Heart right ventricle (tissue), 16 donors: Measurements from ENCODE around the gene REEP1. TPM values are rescaled to one million over a fixed set of nuclear protein-coding genes. Genes with fewer than 3 reads are reported as not detected.

Experiments
- ATAC-seq, 8 donors: fragments of 200-7000 bp; cut with Tn5 transposase; one replicate each; pipeline ENCODE4 v1.9.1; 2020; ENCODE audit warnings: mild to moderate bottlenecking in 8 of 8, moderate library complexity in 8 of 8, moderate number of reproducible peaks in 1 of 8
- DNase-seq, 2 donors: peaks; one replicate each; pipeline ENCODE4 v3.0.0-alpha.2; 2020
- H3K27ac ChIP-seq, 10 donors: fragments of 200-600 bp; sonication (generic) in 2 of 10; one replicate each; pipeline versions ENCODE4 v1.5.0 to v1.8.0; 2020 to 2022; ENCODE audit warnings: mild to moderate bottlenecking in 3 of 10
- H3K27me3 ChIP-seq, 7 donors: fragments of 200-600 bp; one replicate each; pipeline ENCODE4 v1.8.0; 2021 to 2022; ENCODE audit warnings: mild to moderate bottlenecking in 2 of 7
- H3K36me3 ChIP-seq, 9 donors: fragments of 200-600 bp; sonication (generic) in 1 of 9; one replicate each; pipeline versions ENCODE4 v1.5.0 to v1.8.0; 2020 to 2022; ENCODE audit warnings: mild to moderate bottlenecking in 2 of 9
- H3K4me1 ChIP-seq, 9 donors: fragments of 200-600 bp; sonication (generic) in 1 of 9; one replicate each; pipeline versions ENCODE4 v1.5.0 to v1.8.0; 2020 to 2022; ENCODE audit warnings: mild to moderate bottlenecking in 4 of 9
- H3K4me3 ChIP-seq, 10 donors: fragments of 200-600 bp; sonication (generic) in 2 of 10; one replicate each; pipeline versions ENCODE4 v1.5.0 to v1.8.0; 2020 to 2022; ENCODE audit warnings: mild to moderate bottlenecking in 7 of 10, moderate library complexity in 2 of 10
- H3K9me3 ChIP-seq, 11 donors: fragments of 200-600 bp in 10 of 11; sonication (generic) in 2 of 11; one replicate each; pipeline versions ENCODE4 v1.5.0 to v1.8.0; 2013 to 2022; ENCODE audit warnings: mild to moderate bottlenecking in 2 of 11, control low read depth in 1 of 11, moderate library complexity in 1 of 11
- WGBS, 2 donors: extraction: QIAGEN DNeasy Blood & Tissue Kit; methylation state at CpG; one replicate each; pipeline ENCODE4 v1.1.7; 2013; ENCODE audit warnings: inconsistent platforms in 1 of 2; 5-methylcytosine and 5-hydroxymethylcytosine counted together
- intact Hi-C, 10 donors: fragments of 100-400 bp; cut with DNase I; formaldehyde crosslinking; loops; one replicate each; pipeline versions ENCODE4 v1.11.1 to v1.14.2; 2022
- polyA plus RNA-seq, 2 donors: library from polyadenylated mRNA; stranded (reverse); fragments of 200-250 nt; gene quantifications; one replicate each; pipeline ENCODE4 v1.2.3, GENCODE V29; 2013
- total RNA-seq, 10 donors: library from RNA; stranded (reverse); fragmentation: NEBNext Ultra II Directional in 3 of 10; extraction: Animal tissue kit (Norgen Biotek cat#: 25700) in 3 of 10; gene quantifications; one replicate each; pipeline versions ENCODE4 v1.2.1 to v1.2.4, GENCODE V29; 2021 to 2023
- TF ChIP-seq, protein P1 (sequence below), 9 donors: fragments of 200-600 bp; sonication (generic) in 2 of 9; IDR thresholded peaks; one replicate each; pipeline versions ENCODE4 v1.5.0 to v1.8.0; 2021 to 2022; ENCODE audit warnings: antibody characterized with exemption in 9 of 9, mild to moderate bottlenecking in 5 of 9, moderate library complexity in 1 of 9
- donor health status: Arrhythmogenic right ventricular cardiomyopathy.
- donor health status: ischemic (EF 13 %, LVEDD 7.1; RV severe dilation, severe dysfunction).
- donor health status: healthy with polysubstance abuse.
- donor health status: DM: no; HTN: yes; CAD: no.
- donor health status: DM: no; HTN: no; CAD: no.
- donor health status: ischemic (EF 25% LVEDD 6.9; RV normal size, moderate dysfunction).
- donor health status: ischemic (EF 25% LVEDD 5.7; RV mildly dilated, moderate dysfunction).
- donor health status: healthy.
- donor health status: DM: yes; HTN: yes; CAD: no.
- donor health status: Ischemic cardiomyopathy.
- donor health status: ischemic (EF 35%, LVEDD 5.7; RV mildly dilated, moderate dysfunction).
- donor health status: nonischemic (EF 11% LVEDD 7.7; RV severe dilation, severe dysfunction).
- donor health status: DM: yes; HTN: yes; CAD: no.
- donor health status: PGD.
- donor health status: ischemic (EF 29% LVEDD 5.4; RV normal size, mild dysfunction).
- donor health status: nonischemic (EF 23%, LVEDD 6.1; RV moderate dilation, normal function).

REEP1 gene
- total and polyA plus RNA-seq, 12 donors: 15.2 to 30.5 (median 25.6) TPM

DNA sequence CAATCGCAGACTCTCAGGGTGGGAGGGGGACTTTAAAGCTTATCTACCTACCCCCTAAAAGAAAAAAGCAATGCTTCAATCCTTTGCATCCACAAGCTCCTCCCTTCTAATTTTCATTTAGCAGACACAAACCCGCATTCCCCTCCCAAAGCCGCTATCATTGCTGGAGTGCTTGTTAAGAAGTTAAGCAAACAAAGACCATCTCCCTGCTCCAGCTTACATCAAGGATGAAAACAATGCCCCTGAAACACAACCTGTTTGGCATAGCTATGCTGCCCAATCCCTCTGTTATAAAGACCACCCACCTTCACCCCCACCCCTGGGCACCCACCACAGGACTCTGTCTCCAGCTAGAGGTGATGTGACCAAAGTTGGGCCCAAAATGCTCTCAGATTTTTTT is 33.0 kb downstream of the REEP1 start:
- Histone ChIP-seq H3K27ac (no peak overlapping the region), H3K9me3 (no peaks in the 10 kb centered on the region), H3K36me3 (no peaks in the 10 kb centered on the region), H3K4me1 (peaks cover 6 to 50% (median 25%) of the 10 kb centered on the region in 9 donors), H3K4me3 (no peak overlapping the region), H3K27me3 (no peaks in the 10 kb centered on the region)
- no peak for ATAC-seq
- intact Hi-C loops: no loop called here
- TF ChIP-seq, protein P1, sequence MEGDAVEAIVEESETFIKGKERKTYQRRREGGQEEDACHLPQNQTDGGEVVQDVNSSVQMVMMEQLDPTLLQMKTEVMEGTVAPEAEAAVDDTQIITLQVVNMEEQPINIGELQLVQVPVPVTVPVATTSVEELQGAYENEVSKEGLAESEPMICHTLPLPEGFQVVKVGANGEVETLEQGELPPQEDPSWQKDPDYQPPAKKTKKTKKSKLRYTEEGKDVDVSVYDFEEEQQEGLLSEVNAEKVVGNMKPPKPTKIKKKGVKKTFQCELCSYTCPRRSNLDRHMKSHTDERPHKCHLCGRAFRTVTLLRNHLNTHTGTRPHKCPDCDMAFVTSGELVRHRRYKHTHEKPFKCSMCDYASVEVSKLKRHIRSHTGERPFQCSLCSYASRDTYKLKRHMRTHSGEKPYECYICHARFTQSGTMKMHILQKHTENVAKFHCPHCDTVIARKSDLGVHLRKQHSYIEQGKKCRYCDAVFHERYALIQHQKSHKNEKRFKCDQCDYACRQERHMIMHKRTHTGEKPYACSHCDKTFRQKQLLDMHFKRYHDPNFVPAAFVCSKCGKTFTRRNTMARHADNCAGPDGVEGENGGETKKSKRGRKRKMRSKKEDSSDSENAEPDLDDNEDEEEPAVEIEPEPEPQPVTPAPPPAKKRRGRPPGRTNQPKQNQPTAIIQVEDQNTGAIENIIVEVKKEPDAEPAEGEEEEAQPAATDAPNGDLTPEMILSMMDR (IDR thresholded peaks at IDR 0.05): no peak
- WGBS, 2 donors: 95 to 96% methylated on average over 3 of the region's 3 CpGs
- no peak for DNase-seq

DNA sequence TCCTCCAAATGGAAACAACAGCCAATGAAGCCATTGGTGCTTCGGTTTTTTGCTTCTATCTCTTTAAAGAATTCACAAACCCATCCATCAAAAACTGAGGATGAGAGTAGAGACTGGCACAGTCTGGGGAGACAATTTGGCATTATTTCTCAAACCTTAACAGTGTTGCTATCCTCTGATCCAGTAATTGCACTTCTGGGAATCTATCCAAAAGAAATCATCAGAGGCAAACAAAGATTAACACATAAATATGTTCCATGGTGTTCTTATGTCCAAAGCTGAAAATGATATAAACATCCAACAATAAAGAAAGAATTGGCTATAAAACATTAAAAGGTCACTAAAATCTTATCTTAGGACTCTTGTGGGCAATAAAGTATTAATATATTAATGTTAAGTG is 35.1 kb downstream of the REEP1 start:
- TF ChIP-seq, protein P1 (IDR thresholded peaks at IDR 0.05): no peak
- Histone ChIP-seq H3K27me3 (no peaks in the 10 kb centered on the region), H3K27ac (peak overlapping the region in 4 of 10 donors; percentile 10 to 45 (median 20)), H3K9me3 (no peaks in the 10 kb centered on the region), H3K36me3 (no peaks in the 10 kb centered on the region), H3K4me3 (no peak overlapping the region), H3K4me1 (peaks cover 9 to 54% (median 38%) of the 10 kb centered on the region in 9 donors)
- intact Hi-C loops: no loop called here
- 48 to 67% methylated on average over 1 of the region's 1 CpG for WGBS, 2 donors
- DNase-seq (no peak), ATAC-seq (no peak)

DNA sequence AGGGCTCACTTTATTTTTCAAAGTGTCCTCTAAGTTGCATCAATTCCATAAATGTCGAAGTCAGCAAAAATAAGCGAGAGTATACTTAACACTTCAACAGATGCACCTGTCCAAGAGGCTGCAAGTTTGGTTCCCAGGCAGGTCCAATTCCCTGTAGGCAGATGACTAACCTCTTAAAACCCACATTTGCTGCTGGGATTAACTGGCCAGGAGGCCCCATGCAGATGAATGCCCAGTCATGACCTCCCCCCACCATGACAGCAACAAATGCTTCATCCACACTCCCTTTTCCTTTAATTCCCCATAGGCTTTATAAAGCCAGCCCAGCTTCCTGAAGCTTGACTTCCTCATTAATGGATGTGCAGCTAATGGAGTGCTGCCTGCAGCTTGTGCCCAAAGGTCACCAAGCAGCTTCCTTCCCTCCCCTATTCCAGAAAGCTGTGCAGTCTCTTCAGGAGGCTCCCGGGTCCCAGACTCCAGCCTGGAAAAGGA is 35.7 kb downstream of the REEP1 start:
- TF ChIP-seq, protein P1 (IDR thresholded peaks at IDR 0.05): no peak
- DNase-seq (no peak), ATAC-seq (peak in 3 of 8 donors; percentile 4 to 12 (median 8))
- whole genome bisulfite sequencing, 2 donors: 48 to 54% methylated on average over 3 of the region's 3 CpGs
- peak overlapping the region in 4 of 10 donors; percentile 10 to 45 (median 20) for H3K27ac ChIP-seq
- intact Hi-C loops: no loop called here
- H3K4me1 ChIP-seq: peaks cover 9 to 60% (median 40%) of the 10 kb centered on the region in 9 donors
- H3K9me3 ChIP-seq: no peaks in the 10 kb centered on the region
- H3K27me3 ChIP-seq: no peaks in the 10 kb centered on the region
- H3K4me3 ChIP-seq: no peak overlapping the region
- H3K36me3 ChIP-seq: no peaks in the 10 kb centered on the region

DNA sequence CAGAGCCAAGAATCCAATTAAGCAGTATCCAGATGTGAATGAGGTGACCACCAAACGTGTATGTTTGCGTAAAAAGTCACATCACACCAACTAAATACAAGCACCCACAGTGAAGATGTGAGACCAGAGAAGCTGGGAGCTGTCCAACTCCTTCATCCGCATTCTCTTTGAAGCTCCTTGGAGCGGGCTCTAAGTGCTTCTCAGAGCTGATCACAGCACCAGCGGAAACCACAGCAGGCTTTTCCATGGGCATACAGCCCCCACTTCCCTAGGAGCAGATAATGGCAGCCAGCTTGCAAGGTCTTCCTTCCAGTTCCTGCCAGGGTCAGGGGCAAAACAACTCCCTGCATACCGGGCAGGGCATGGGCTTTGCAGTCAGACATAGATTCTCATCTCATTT is 36.4 kb downstream of the REEP1 start:
- intact Hi-C loops: no loop called here
- no peak for ATAC-seq
- no peaks in the 10 kb centered on the region for H3K36me3 ChIP-seq
- H3K27me3 ChIP-seq: no peaks in the 10 kb centered on the region
- peaks cover 9 to 60% (median 40%) of the 10 kb centered on the region in 9 donors for H3K4me1 ChIP-seq
- TF ChIP-seq, protein P1 (IDR thresholded peaks at IDR 0.05): no peak
- no peak for DNase-seq
- H3K9me3 ChIP-seq: no peaks in the 10 kb centered on the region
- H3K4me3 ChIP-seq: no peak overlapping the region
- WGBS, 2 donors: 78 to 79% methylated on average over 6 of the region's 6 CpGs
- no peak overlapping the region for H3K27ac ChIP-seq
